PFSK-1 (cell line): ENCODE measurements around the gene NOX4.

ENCODE experiments used
- POLR2AphosphoS5 ChIP-seq: IDR thresholded peaks from 2 replicates; pipeline ENCODE4 v1.6.1; 2012; ENCODE audit warnings: low read depth, mild to moderate bottlenecking, control low read depth, low read length, moderate library complexity
- REST ChIP-seq, 2 experiments: IDR thresholded peaks; 2 replicates each; pipeline versions ENCODE4 v1.6.1 to v1.8.0; 2011 to 2012; ENCODE audit warnings: low read depth in 2 of 2, low read length in 2 of 2, control low read depth in 1 of 2, inconsistent platforms in 1 of 2, mild to moderate bottlenecking in 1 of 2, moderate library complexity in 1 of 2; ENCODE audit not compliant: insufficient read depth in 1 of 2
- TAF1 ChIP-seq: IDR thresholded peaks from 2 replicates; pipeline ENCODE4 v1.6.1; 2012; ENCODE audit warnings: low read length, control low read depth, borderline replicate concordance; ENCODE audit not compliant: insufficient read depth

DNA sequence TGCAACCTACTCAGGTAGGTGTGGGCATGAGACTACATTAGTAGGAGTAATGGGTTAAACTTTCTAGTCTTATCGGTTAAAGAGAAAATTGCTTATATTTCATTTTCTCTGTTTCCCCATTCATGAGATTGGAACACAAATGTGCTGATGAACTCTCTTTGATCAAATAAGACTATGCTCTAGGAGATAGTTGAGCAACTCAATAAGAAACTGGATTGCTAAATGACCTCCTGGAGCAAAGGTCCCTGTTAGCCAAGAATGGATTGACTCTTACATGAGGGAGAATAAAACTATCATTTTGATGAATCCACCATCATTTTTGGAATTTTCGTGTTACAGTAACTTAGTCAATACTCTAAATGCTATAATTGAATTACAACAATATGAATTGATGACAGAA lies 11.1 kb upstream of the NOX4 start:
- TF ChIP-seq TAF1 = no peak
- no peak for TF ChIP-seq POLR2AphosphoS5
- TF ChIP-seq REST (IDR thresholded peaks at IDR 0.05; ENCODE audit: insufficient read depth in 1 of 2, low read depth in 2 of 2, low read length in 2 of 2) = no peak
